ENCODE results near the gene ZNF304.

The ZNF304 gene

GRCh38 chr19:57389730-57390598 lies 38.9 kb downstream of the ZNF304 start, which contains the start of gene ZNF548:
Gene ZNF548, plus strand, starts transcription at chr19:57389854. Its CDS starts 246 bp downstream, at chr19:57390100.
- peak within 1 kb of the TSS; percentile 95 for H3K9ac ChIP-seq (ENCODE audit: low read depth, low read length)
- H3K4me2 ChIP-seq (ENCODE audit: low read length): peak within 1 kb of the TSS; percentile 96
- no peaks in the 10 kb centered on the region for H3K9me3 ChIP-seq (replicated peaks; ENCODE audit: low read length)
- H3K27me3 ChIP-seq (ENCODE audit: control insufficient read depth, insufficient read depth, low read length): no peaks in the 10 kb centered on the region
- H3K4me1 ChIP-seq (ENCODE audit: control insufficient read depth, insufficient read depth, low read length): peaks cover 15% of the 10 kb centered on the region
- H3K4me3 ChIP-seq (ENCODE audit: low read length): peak within 1 kb of the TSS; percentile 88
- H3K36me3 ChIP-seq (ENCODE audit: insufficient read depth, low read length): peaks cover 10% of the 10 kb centered on the region

- Histone ChIP-seq H3K4me3 (ENCODE audit: low read length) (no peak overlapping the region), H3K9me3 (replicated peaks; ENCODE audit: low read length) (no peaks in the 10 kb centered on the region), H3K36me3 (ENCODE audit: insufficient read depth, low read length) (peaks cover 42% of the 10 kb centered on the region), H3K4me2 (ENCODE audit: low read length) (no peak overlapping the region), H3K4me1 (ENCODE audit: control insufficient read depth, insufficient read depth, low read length) (peaks cover 8% of the 10 kb centered on the region), H3K9ac (ENCODE audit: low read depth, low read length) (no peak overlapping the region), H3K27me3 (ENCODE audit: control insufficient read depth, insufficient read depth, low read length) (no peaks in the 10 kb centered on the region)
Measured at GRCh38 chr19:57395710-57396109, 44.6 kb downstream of the ZNF304 start.

DNA sequence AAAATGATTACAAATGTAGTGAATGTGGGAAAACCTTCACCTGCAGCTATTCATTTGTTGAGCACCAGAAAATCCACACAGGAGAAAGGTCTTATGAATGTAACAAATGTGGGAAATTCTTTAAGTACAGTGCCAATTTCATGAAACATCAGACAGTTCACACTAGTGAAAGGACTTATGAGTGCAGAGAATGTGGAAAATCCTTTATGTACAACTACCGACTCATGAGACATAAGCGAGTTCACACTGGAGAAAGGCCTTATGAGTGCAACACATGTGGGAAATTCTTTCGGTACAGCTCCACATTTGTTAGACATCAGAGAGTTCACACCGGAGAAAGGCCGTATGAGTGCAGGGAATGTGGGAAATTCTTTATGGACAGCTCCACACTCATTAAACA lies 47.8 kb downstream of the ZNF304 start:
- Histone ChIP-seq H3K9ac (ENCODE audit: low read depth, low read length) (no peak overlapping the region), H3K36me3 (ENCODE audit: insufficient read depth, low read length) (peaks cover 39% of the 10 kb centered on the region), H3K9me3 (replicated peaks; ENCODE audit: low read length) (no peaks in the 10 kb centered on the region), H3K4me1 (ENCODE audit: control insufficient read depth, insufficient read depth, low read length) (no peaks in the 10 kb centered on the region), H3K4me2 (ENCODE audit: low read length) (no peak overlapping the region), H3K4me3 (ENCODE audit: low read length) (no peak overlapping the region), H3K27me3 (ENCODE audit: control insufficient read depth, insufficient read depth, low read length) (no peaks in the 10 kb centered on the region)

- Histone ChIP-seq H3K9ac (ENCODE audit: low read depth, low read length) (no peak overlapping the region), H3K9me3 (replicated peaks; ENCODE audit: low read length) (no peaks in the 10 kb centered on the region)
Measured at GRCh38 chr19:57403737-57404563, 52.9 kb downstream of the ZNF304 start.

DNA sequence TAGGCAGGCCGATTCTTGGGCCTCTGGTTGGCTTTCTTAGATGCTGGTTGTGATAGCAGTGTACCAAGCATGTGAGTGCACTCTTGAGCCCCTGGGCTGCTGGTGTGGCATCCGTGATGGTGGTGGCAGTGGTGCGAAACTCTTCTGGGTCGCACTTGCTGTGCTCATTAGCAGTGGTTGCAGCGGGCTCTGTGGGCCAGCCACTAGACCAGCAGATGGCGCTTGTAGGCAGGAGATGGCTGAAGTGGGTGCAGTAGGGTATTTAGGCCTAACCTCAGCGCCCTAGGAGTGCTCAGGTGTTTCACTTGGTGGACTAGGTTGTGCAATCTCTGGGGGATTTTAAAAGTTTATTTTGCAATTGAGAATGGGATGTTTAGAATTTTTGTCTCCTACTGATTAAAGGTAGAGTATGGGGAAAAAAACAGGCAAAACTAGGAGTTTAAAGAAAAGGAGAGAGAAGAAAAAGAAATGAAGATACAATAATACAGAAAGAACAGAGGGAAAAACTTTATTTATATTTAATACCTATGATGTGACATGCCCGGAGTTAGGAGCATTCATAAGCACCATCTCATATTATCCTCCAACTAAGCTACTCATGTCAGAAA lies 55.5 kb downstream of the ZNF304 start:
- H3K4me1 ChIP-seq (ENCODE audit: control insufficient read depth, insufficient read depth, low read length): peaks cover under 1% of the 10 kb centered on the region
- H3K27me3 ChIP-seq (ENCODE audit: control insufficient read depth, insufficient read depth, low read length): no peaks in the 10 kb centered on the region
- no peak overlapping the region for H3K4me3 ChIP-seq (ENCODE audit: low read length)
- no peak overlapping the region for H3K4me2 ChIP-seq (ENCODE audit: low read length)
- H3K9me3 ChIP-seq (replicated peaks; ENCODE audit: low read length): no peaks in the 10 kb centered on the region
- H3K9ac ChIP-seq (ENCODE audit: low read depth, low read length): no peak overlapping the region
- peaks cover 3% of the 10 kb centered on the region for H3K36me3 ChIP-seq (ENCODE audit: insufficient read depth, low read length)

More at GRCh38 chr19:57403737-57404563, 52.9 kb downstream of the ZNF304 start:
- H3K36me3 ChIP-seq (ENCODE audit: insufficient read depth, low read length): peaks cover 13% of the 10 kb centered on the region
- no peaks in the 10 kb centered on the region for H3K4me1 ChIP-seq (ENCODE audit: control insufficient read depth, insufficient read depth, low read length)
- no peak overlapping the region for H3K4me3 ChIP-seq (ENCODE audit: low read length)
- no peaks in the 10 kb centered on the region for H3K27me3 ChIP-seq (ENCODE audit: control insufficient read depth, insufficient read depth, low read length)
- H3K4me2 ChIP-seq (ENCODE audit: low read length): no peak overlapping the region
